ENCODE data around the gene SH2D6.

SH2D6 gene

GRCh38 chr2:85452237-85452636 lies 33.7 kb downstream of the SH2D6 start:
- Mint-ChIP-seq H3K36me3 (ENCODE audit: low read depth) (no peaks in the 10 kb centered on the region), H3K27me3 (no peaks in the 10 kb centered on the region), H3K27ac (no peak overlapping the region), H3K9me3 (no peaks in the 10 kb centered on the region), H3K4me1 (ENCODE audit: low read depth) (no peaks in the 10 kb centered on the region), H3K4me3 (no peak overlapping the region)
- DNase-seq = no peak

GRCh38 chr2:85453571-85453970 lies 35.1 kb downstream of the SH2D6 start:
- H3K27ac Mint-ChIP-seq = no peak overlapping the region
- no peak overlapping the region for H3K4me3 Mint-ChIP-seq
- no peaks in the 10 kb centered on the region for H3K9me3 Mint-ChIP-seq
- H3K36me3 Mint-ChIP-seq (ENCODE audit: low read depth) = no peaks in the 10 kb centered on the region
- no peaks in the 10 kb centered on the region for H3K4me1 Mint-ChIP-seq (ENCODE audit: low read depth)
- no peaks in the 10 kb centered on the region for H3K27me3 Mint-ChIP-seq
- no peak for DNase-seq

- no peak overlapping the region for H3K4me3 Mint-ChIP-seq
- DNase-seq = no peak
- H3K27me3 Mint-ChIP-seq = no peaks in the 10 kb centered on the region
- no peaks in the 10 kb centered on the region for H3K4me1 Mint-ChIP-seq (ENCODE audit: low read depth)
- H3K36me3 Mint-ChIP-seq (ENCODE audit: low read depth) = no peaks in the 10 kb centered on the region
- no peak overlapping the region for H3K27ac Mint-ChIP-seq
- no peaks in the 10 kb centered on the region for H3K9me3 Mint-ChIP-seq
These were observed 37.1 kb downstream of the SH2D6 start for GRCh38 chr2:85455552-85456090.

- no peak overlapping the region for H3K4me3 Mint-ChIP-seq
- no peak for DNase-seq
- H3K36me3 Mint-ChIP-seq (ENCODE audit: low read depth) = no peaks in the 10 kb centered on the region
- H3K27ac Mint-ChIP-seq = no peak overlapping the region
- H3K9me3 Mint-ChIP-seq = no peaks in the 10 kb centered on the region
- no peaks in the 10 kb centered on the region for H3K4me1 Mint-ChIP-seq (ENCODE audit: low read depth)
- no peaks in the 10 kb centered on the region for H3K27me3 Mint-ChIP-seq
These were observed 38.5 kb downstream of the SH2D6 start for GRCh38 chr2:85457043-85457442.

GRCh38 chr2:85457877-85458316 lies 39.4 kb downstream of the SH2D6 start:
- Mint-ChIP-seq H3K27ac (no peak overlapping the region), H3K27me3 (no peaks in the 10 kb centered on the region), H3K4me3 (no peak overlapping the region), H3K4me1 (ENCODE audit: low read depth) (no peaks in the 10 kb centered on the region), H3K9me3 (no peaks in the 10 kb centered on the region), H3K36me3 (ENCODE audit: low read depth) (no peaks in the 10 kb centered on the region)
- DNase-seq = no peak

- no peak overlapping the region for H3K4me3 Mint-ChIP-seq
- no peak overlapping the region for H3K27ac Mint-ChIP-seq
- H3K9me3 Mint-ChIP-seq = no peaks in the 10 kb centered on the region
- no peaks in the 10 kb centered on the region for H3K27me3 Mint-ChIP-seq
- DNase-seq = no peak
- H3K4me1 Mint-ChIP-seq (ENCODE audit: low read depth) = no peaks in the 10 kb centered on the region
- no peaks in the 10 kb centered on the region for H3K36me3 Mint-ChIP-seq (ENCODE audit: low read depth)
These were observed 40.4 kb downstream of the SH2D6 start for GRCh38 chr2:85458601-85459563.

GRCh38 chr2:85459771-85460170 lies 41.3 kb downstream of the SH2D6 start:
- H3K9me3 Mint-ChIP-seq = no peaks in the 10 kb centered on the region
- H3K4me3 Mint-ChIP-seq = no peak overlapping the region
- H3K27me3 Mint-ChIP-seq = no peaks in the 10 kb centered on the region
- no peaks in the 10 kb centered on the region for H3K4me1 Mint-ChIP-seq (ENCODE audit: low read depth)
- no peak overlapping the region for H3K27ac Mint-ChIP-seq
- DNase-seq = no peak
- no peaks in the 10 kb centered on the region for H3K36me3 Mint-ChIP-seq (ENCODE audit: low read depth)

- no peaks in the 10 kb centered on the region for H3K27me3 Mint-ChIP-seq
- H3K27ac Mint-ChIP-seq = no peak overlapping the region
These were observed 43.8 kb downstream of the SH2D6 start for GRCh38 chr2:85462322-85462721.

GRCh38 chr2:85468096-85468703 lies 49.7 kb downstream of the SH2D6 start:
- no peak for DNase-seq
- Mint-ChIP-seq H3K27ac (no peak overlapping the region), H3K4me1 (ENCODE audit: low read depth) (no peaks in the 10 kb centered on the region), H3K4me3 (no peak overlapping the region), H3K9me3 (no peaks in the 10 kb centered on the region), H3K27me3 (no peaks in the 10 kb centered on the region), H3K36me3 (ENCODE audit: low read depth) (no peaks in the 10 kb centered on the region)

More at GRCh38 chr2:85462322-85462721, 43.8 kb downstream of the SH2D6 start:
- no peak for DNase-seq
- Mint-ChIP-seq H3K4me3 (no peak overlapping the region), H3K9me3 (no peaks in the 10 kb centered on the region), H3K36me3 (ENCODE audit: low read depth) (no peaks in the 10 kb centered on the region), H3K4me1 (ENCODE audit: low read depth) (no peaks in the 10 kb centered on the region)

- no peaks in the 10 kb centered on the region for H3K27me3 Mint-ChIP-seq
- H3K27ac Mint-ChIP-seq = no peak overlapping the region
- no peak for DNase-seq
These were observed 50.3 kb downstream of the SH2D6 start for GRCh38 chr2:85468704-85469349.

GRCh38 chr2:85470850-85471800 lies 52.6 kb downstream of the SH2D6 start:
- H3K9me3 Mint-ChIP-seq = no peaks in the 10 kb centered on the region
- H3K27me3 Mint-ChIP-seq = no peaks in the 10 kb centered on the region
- no peak for DNase-seq
- no peaks in the 10 kb centered on the region for H3K36me3 Mint-ChIP-seq (ENCODE audit: low read depth)
- no peaks in the 10 kb centered on the region for H3K4me1 Mint-ChIP-seq (ENCODE audit: low read depth)
- no peak overlapping the region for H3K27ac Mint-ChIP-seq
- H3K4me3 Mint-ChIP-seq = no peak overlapping the region

More at GRCh38 chr2:85468704-85469349, 50.3 kb downstream of the SH2D6 start:
- no peak overlapping the region for H3K4me3 Mint-ChIP-seq
- no peaks in the 10 kb centered on the region for H3K4me1 Mint-ChIP-seq (ENCODE audit: low read depth)
- H3K36me3 Mint-ChIP-seq (ENCODE audit: low read depth) = no peaks in the 10 kb centered on the region
- H3K9me3 Mint-ChIP-seq = no peaks in the 10 kb centered on the region

- DNase-seq = no peak
- Mint-ChIP-seq H3K27me3 (no peaks in the 10 kb centered on the region), H3K9me3 (no peaks in the 10 kb centered on the region), H3K4me1 (ENCODE audit: low read depth) (no peaks in the 10 kb centered on the region), H3K27ac (no peak overlapping the region), H3K4me3 (no peak overlapping the region), H3K36me3 (ENCODE audit: low read depth) (no peaks in the 10 kb centered on the region)
These were observed 53.7 kb downstream of the SH2D6 start for GRCh38 chr2:85472261-85472660.

GRCh38 chr2:85475799-85476490 lies 57.4 kb downstream of the SH2D6 start:
- Mint-ChIP-seq H3K27ac (no peak overlapping the region), H3K36me3 (ENCODE audit: low read depth) (no peaks in the 10 kb centered on the region), H3K4me1 (ENCODE audit: low read depth) (no peaks in the 10 kb centered on the region), H3K4me3 (no peak overlapping the region), H3K9me3 (no peaks in the 10 kb centered on the region), H3K27me3 (no peaks in the 10 kb centered on the region)
- no peak for DNase-seq

All from activated T-cell treated with anti-CD3 and anti-CD28 coated beads, Interleukin-2, amount 50 U/mL, for 24 hours (primary cell).